ENCODE results near the gene EFHC1.

- TF ChIP-seq CTCF (conservative IDR thresholded peaks at IDR 0.05; ENCODE audit: low read depth in 2 of 2), result no peak
- no peak for TF ChIP-seq POLR2AphosphoS5 (IDR thresholded peaks at IDR 0.05; ENCODE audit: low read depth)
- TF ChIP-seq EZH2phosphoT487 (IDR thresholded peaks at IDR 0.05; ENCODE audit: unreplicated experiment), result no peak
- TF ChIP-seq CREB1 (CRISPR knock-in tag; IDR thresholded peaks at IDR 0.05; ENCODE audit: low read depth), result no peak
- no peak for TF ChIP-seq NANOG (IDR thresholded peaks at IDR 0.05; ENCODE audit: borderline replicate concordance)
- no peak for TF ChIP-seq EZH2 (IDR thresholded peaks at IDR 0.05; ENCODE audit: low read depth, unreplicated experiment)
- TF ChIP-seq REST (IDR thresholded peaks at IDR 0.05; ENCODE audit: unreplicated experiment), result no peak
- no peak for TF ChIP-seq JUNB (IDR thresholded peaks at IDR 0.05; ENCODE audit: unreplicated experiment)
- TF ChIP-seq ETS1 (IDR thresholded peaks at IDR 0.05), result no peak
- TF ChIP-seq ZNF114 (CRISPR knock-in tag; IDR thresholded peaks at IDR 0.05), result no peak
Observed at GRCh38 chr6:52371656-52372191, 48.4 kb upstream of the EFHC1 start.

Data from GM23338 (cell line).